ENCODE measurements around the gene ZCCHC24. TPM values are rescaled to one million over a fixed set of nuclear protein-coding genes. Genes with fewer than 3 reads are reported as not detected.

The ZCCHC24 gene
- polyA plus RNA-seq, 1 of the 3 experiments (the other 2 are of a cell fraction) = 15.8 TPM

DNA sequence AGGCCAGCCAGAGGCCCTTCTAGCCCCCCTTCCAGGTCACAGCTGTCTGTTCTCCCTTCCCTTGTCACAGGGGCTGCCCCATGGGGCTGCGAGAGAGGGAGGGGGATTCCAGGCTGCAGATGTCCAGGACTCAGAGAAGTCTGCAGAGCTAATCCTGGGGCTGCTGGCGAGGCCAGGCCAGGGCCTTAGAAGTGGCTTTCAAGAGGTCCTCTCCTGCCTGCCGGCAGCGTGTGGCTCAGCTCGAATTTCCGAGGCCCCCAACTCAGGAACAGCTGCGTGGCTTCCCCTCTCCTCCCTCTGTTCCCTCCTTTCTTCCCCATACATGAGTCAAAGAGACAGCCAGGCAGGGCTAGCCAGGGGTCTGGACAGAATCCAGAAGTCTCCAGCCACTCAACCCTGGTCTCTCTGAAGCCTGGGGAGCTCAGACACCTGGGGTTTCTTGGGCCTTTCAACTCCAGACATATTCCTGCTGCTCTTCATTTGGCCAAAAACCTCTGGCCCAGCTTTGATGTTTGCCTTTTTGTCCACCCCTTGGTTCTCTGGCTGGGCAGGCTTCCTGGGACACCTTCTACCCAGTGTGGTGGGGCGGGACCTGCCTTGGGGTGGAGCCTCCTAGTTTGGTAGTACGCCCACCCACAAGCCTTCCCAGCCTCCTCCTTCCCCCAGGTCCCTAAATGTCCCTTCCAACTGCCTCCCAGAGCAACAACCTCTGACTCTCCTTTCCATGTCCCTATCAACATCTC lies 45.1 kb upstream of the ZCCHC24 start:
- no peaks in the 10 kb centered on the region for H3K9me3 ChIP-seq
- CTCF ChIA-PET = interaction anchor here (0.9 to 8.1 kb wide), 2 partner anchors 117 to 439 kb away, joined by 3 to 99 read pairs; no protein-coding TSS in a partner anchor
- peaks cover 11% of the 10 kb centered on the region for H3F3A ChIP-seq (replicated peaks; ENCODE audit: insufficient read depth)
- WGBS (ENCODE audit: low lambda C conversion rate) = 86% methylated on average over 9 of the region's 9 CpGs
- no peak overlapping the region for H3K4me3 ChIP-seq (ENCODE audit: low read depth in 2 of 2, low read length in 1 of 2)
- TF ChIP-seq FOXM1 (IDR thresholded peaks at IDR 0.05; ENCODE audit: low read depth) = no peak
- no peak for TF ChIP-seq JUND (IDR thresholded peaks at IDR 0.05)
- TF ChIP-seq RAD21 (IDR thresholded peaks at IDR 0.05; ENCODE audit: low read length) = no peak
- TF ChIP-seq, protein P1, sequence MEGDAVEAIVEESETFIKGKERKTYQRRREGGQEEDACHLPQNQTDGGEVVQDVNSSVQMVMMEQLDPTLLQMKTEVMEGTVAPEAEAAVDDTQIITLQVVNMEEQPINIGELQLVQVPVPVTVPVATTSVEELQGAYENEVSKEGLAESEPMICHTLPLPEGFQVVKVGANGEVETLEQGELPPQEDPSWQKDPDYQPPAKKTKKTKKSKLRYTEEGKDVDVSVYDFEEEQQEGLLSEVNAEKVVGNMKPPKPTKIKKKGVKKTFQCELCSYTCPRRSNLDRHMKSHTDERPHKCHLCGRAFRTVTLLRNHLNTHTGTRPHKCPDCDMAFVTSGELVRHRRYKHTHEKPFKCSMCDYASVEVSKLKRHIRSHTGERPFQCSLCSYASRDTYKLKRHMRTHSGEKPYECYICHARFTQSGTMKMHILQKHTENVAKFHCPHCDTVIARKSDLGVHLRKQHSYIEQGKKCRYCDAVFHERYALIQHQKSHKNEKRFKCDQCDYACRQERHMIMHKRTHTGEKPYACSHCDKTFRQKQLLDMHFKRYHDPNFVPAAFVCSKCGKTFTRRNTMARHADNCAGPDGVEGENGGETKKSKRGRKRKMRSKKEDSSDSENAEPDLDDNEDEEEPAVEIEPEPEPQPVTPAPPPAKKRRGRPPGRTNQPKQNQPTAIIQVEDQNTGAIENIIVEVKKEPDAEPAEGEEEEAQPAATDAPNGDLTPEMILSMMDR (IDR thresholded peaks at IDR 0.05) = no peak
- TF ChIP-seq POLR2AphosphoS5 (IDR thresholded peaks at IDR 0.05; ENCODE audit: low read depth, low read length) = no peak
- no peak for TF ChIP-seq MXI1 (IDR thresholded peaks at IDR 0.05; ENCODE audit: low read depth, low read length)
- TF ChIP-seq RFX5 (IDR thresholded peaks at IDR 0.05; ENCODE audit: low read length) = no peak
- TF ChIP-seq, protein P2, sequence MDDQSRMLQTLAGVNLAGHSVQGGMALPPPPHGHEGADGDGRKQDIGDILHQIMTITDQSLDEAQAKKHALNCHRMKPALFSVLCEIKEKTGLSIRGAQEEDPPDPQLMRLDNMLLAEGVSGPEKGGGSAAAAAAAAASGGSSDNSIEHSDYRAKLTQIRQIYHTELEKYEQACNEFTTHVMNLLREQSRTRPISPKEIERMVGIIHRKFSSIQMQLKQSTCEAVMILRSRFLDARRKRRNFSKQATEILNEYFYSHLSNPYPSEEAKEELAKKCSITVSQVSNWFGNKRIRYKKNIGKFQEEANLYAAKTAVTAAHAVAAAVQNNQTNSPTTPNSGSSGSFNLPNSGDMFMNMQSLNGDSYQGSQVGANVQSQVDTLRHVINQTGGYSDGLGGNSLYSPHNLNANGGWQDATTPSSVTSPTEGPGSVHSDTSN (IDR thresholded peaks at IDR 0.05) = no peak
- TF ChIP-seq ELF1 (IDR thresholded peaks at IDR 0.05) = no peak
- TF ChIP-seq, protein P3, sequence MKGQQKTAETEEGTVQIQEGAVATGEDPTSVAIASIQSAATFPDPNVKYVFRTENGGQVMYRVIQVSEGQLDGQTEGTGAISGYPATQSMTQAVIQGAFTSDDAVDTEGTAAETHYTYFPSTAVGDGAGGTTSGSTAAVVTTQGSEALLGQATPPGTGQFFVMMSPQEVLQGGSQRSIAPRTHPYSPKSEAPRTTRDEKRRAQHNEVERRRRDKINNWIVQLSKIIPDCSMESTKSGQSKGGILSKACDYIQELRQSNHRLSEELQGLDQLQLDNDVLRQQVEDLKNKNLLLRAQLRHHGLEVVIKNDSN (IDR thresholded peaks at IDR 0.05; ENCODE audit: borderline replicate concordance, low read depth) = no peak
- TF ChIP-seq RXRA (IDR thresholded peaks at IDR 0.05; ENCODE audit: borderline replicate concordance, low read depth) = no peak
- TF ChIP-seq RCOR1 (IDR thresholded peaks at IDR 0.05; ENCODE audit: low read length) = no peak
- TF ChIP-seq, protein P4, sequence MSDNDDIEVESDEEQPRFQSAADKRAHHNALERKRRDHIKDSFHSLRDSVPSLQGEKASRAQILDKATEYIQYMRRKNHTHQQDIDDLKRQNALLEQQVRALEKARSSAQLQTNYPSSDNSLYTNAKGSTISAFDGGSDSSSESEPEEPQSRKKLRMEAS (IDR thresholded peaks at IDR 0.05; ENCODE audit: low read depth) = no peak
- no peak for TF ChIP-seq EZH2phosphoT487 (IDR thresholded peaks at IDR 0.05; ENCODE audit: borderline replicate concordance, low read depth)
- TF ChIP-seq MEF2A (IDR thresholded peaks at IDR 0.05; ENCODE audit: borderline replicate concordance, low read depth) = no peak
- no peak for TF ChIP-seq EP300 (IDR thresholded peaks at IDR 0.05; ENCODE audit: borderline replicate concordance in 1 of 2, low read depth in 1 of 2, low read length in 1 of 2)
- TF ChIP-seq GABPA (IDR thresholded peaks at IDR 0.05; ENCODE audit: low read depth) = no peak
- TF ChIP-seq, protein P5, sequence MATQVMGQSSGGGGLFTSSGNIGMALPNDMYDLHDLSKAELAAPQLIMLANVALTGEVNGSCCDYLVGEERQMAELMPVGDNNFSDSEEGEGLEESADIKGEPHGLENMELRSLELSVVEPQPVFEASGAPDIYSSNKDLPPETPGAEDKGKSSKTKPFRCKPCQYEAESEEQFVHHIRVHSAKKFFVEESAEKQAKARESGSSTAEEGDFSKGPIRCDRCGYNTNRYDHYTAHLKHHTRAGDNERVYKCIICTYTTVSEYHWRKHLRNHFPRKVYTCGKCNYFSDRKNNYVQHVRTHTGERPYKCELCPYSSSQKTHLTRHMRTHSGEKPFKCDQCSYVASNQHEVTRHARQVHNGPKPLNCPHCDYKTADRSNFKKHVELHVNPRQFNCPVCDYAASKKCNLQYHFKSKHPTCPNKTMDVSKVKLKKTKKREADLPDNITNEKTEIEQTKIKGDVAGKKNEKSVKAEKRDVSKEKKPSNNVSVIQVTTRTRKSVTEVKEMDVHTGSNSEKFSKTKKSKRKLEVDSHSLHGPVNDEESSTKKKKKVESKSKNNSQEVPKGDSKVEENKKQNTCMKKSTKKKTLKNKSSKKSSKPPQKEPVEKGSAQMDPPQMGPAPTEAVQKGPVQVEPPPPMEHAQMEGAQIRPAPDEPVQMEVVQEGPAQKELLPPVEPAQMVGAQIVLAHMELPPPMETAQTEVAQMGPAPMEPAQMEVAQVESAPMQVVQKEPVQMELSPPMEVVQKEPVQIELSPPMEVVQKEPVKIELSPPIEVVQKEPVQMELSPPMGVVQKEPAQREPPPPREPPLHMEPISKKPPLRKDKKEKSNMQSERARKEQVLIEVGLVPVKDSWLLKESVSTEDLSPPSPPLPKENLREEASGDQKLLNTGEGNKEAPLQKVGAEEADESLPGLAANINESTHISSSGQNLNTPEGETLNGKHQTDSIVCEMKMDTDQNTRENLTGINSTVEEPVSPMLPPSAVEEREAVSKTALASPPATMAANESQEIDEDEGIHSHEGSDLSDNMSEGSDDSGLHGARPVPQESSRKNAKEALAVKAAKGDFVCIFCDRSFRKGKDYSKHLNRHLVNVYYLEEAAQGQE (IDR thresholded peaks at IDR 0.05; ENCODE audit: low read depth, low read length) = no peak
- TF ChIP-seq, protein P6, sequence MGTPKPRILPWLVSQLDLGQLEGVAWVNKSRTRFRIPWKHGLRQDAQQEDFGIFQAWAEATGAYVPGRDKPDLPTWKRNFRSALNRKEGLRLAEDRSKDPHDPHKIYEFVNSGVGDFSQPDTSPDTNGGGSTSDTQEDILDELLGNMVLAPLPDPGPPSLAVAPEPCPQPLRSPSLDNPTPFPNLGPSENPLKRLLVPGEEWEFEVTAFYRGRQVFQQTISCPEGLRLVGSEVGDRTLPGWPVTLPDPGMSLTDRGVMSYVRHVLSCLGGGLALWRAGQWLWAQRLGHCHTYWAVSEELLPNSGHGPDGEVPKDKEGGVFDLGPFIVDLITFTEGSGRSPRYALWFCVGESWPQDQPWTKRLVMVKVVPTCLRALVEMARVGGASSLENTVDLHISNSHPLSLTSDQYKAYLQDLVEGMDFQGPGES (IDR thresholded peaks at IDR 0.05; ENCODE audit: low read depth, low read length) = no peak
- no peak for TF ChIP-seq TAF1 (IDR thresholded peaks at IDR 0.05; ENCODE audit: borderline replicate concordance, low read depth, low read length)
- H4K20me1 ChIP-seq (ENCODE audit: insufficient read depth) = no peaks in the 10 kb centered on the region
- H2AFZ ChIP-seq (ENCODE audit: low read depth) = no peak overlapping the region
- H3K9ac ChIP-seq = no peak overlapping the region
- POLR2A ChIA-PET = no interaction called here
- no peaks in the 10 kb centered on the region for H3K36me3 ChIP-seq (replicated peaks in 1 of 2; ENCODE audit: control insufficient read depth in 1 of 2, insufficient read depth in 2 of 2, low read length in 1 of 2)
- H3K4me1 ChIP-seq (ENCODE audit: control insufficient read depth in 1 of 2, insufficient read depth in 2 of 2, low read depth in 1 of 2, low read length in 1 of 2) = peaks cover 14 to 16% of the 10 kb centered on the region in 2 experiments; a peak in 3 of 4 replicates
- no peaks in the 10 kb centered on the region for H3K27me3 ChIP-seq (ENCODE audit: insufficient read depth)
- H3K9me2 ChIP-seq = no peaks in the 10 kb centered on the region
- DNase-seq = no peak
- 0 out of 4 replicates have a peak overlapping the region, but pooled peaks of 1 of the 2 experiments have one; percentile 8 for H3K27ac ChIP-seq (ENCODE audit: low read depth in 2 of 2, low read length in 1 of 2)
- H3K4me2 ChIP-seq = no peak overlapping the region
- H3K79me2 ChIP-seq (ENCODE audit: insufficient read depth) = no peaks in the 10 kb centered on the region

Measured in SK-N-SH (cell line).